ENCODE data around the gene DCDC1.
"Not testable (repeated sequence)": the region's sequence is repeated elsewhere in the genome, so short reads cannot be mapped to it uniquely, and the experiment has no call there.

DCDC1 gene

GRCh38 chr11:30984442-30984816 lies 385.1 kb downstream of the DCDC1 start:
- DNase-seq: no peak

GRCh38 chr11:30983776-30984441 lies 385.6 kb downstream of the DCDC1 start:
- DNase-seq: no peak

GRCh38 chr11:30983143-30983542 lies 386.4 kb downstream of the DCDC1 start:
- DNase-seq: no peak

GRCh38 chr11:30967579-30967978 lies 402.0 kb downstream of the DCDC1 start:
- DNase-seq: no peak

GRCh38 chr11:30960387-30960992 lies 409.0 kb downstream of the DCDC1 start:
- DNase-seq: peak; percentile 5

- no peak for DNase-seq
Observed at GRCh38 chr11:30956751-30957150, 412.8 kb downstream of the DCDC1 start.

GRCh38 chr11:30949838-30950237 lies 419.7 kb downstream of the DCDC1 start:
- DNase-seq: no peak

GRCh38 chr11:30947715-30948114 lies 421.8 kb downstream of the DCDC1 start:
- not testable (repeated sequence) for DNase-seq

GRCh38 chr11:30938810-30939209 lies 430.7 kb downstream of the DCDC1 start:
- DNase-seq: no peak

GRCh38 chr11:30938171-30938570 lies 431.4 kb downstream of the DCDC1 start:
- DNase-seq: no peak

GRCh38 chr11:30936491-30936890 lies 433.0 kb downstream of the DCDC1 start:
- no peak for DNase-seq

GRCh38 chr11:30935861-30936260 lies 433.7 kb downstream of the DCDC1 start:
- DNase-seq: no peak

GRCh38 chr11:30926130-30926529 lies 443.4 kb downstream of the DCDC1 start:
- DNase-seq: no peak

- DNase-seq: no peak
Observed at GRCh38 chr11:30921811-30922210, 447.7 kb downstream of the DCDC1 start.

- DNase-seq: no peak
Observed at GRCh38 chr11:30919389-30920152, 450.0 kb downstream of the DCDC1 start.

- DNase-seq: peak; percentile 0
Observed at GRCh38 chr11:30917859-30918478, 451.6 kb downstream of the DCDC1 start.

- DNase-seq: no peak
Observed at GRCh38 chr11:30917266-30917665, 452.3 kb downstream of the DCDC1 start.

- DNase-seq: no peak
Observed at GRCh38 chr11:30916764-30917163, 452.8 kb downstream of the DCDC1 start.

GRCh38 chr11:30914143-30914762 lies 455.3 kb downstream of the DCDC1 start:
- no peak for DNase-seq

- DNase-seq: no peak
Observed at GRCh38 chr11:30911247-30911646, 458.3 kb downstream of the DCDC1 start.

GRCh38 chr11:30908857-30909256 lies 460.7 kb downstream of the DCDC1 start:
- DNase-seq: no peak

GRCh38 chr11:30908272-30908671 lies 461.3 kb downstream of the DCDC1 start:
- DNase-seq: no peak

- no peak for DNase-seq
Observed at GRCh38 chr11:30902929-30903328, 466.6 kb downstream of the DCDC1 start.
